ENCODE data around the gene GNG12.

DNA sequence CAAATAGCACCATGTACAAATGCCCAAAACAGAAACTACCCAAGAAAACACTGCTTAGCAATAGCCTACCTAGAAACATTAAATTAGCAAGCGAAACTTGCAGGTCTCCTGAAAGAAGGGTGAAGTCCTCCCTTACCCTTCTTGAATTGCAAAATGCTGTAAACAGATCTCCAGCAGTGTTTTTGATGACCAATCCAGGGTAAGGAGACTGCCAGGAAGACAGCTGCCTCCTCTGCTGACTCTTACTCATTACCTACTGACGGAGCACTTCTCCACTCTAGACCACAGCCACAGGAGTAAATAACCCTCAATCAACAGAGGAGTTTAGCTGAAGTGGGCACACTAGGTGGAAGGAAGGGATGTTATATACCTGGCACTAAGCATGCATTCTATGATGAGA is 180.5 kb downstream of the GNG12 start:
- TF ChIP-seq, protein P1, sequence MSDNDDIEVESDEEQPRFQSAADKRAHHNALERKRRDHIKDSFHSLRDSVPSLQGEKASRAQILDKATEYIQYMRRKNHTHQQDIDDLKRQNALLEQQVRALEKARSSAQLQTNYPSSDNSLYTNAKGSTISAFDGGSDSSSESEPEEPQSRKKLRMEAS (IDR thresholded peaks at IDR 0.05; ENCODE audit: low read depth, low read length), result no peak
- TF ChIP-seq, protein P2, sequence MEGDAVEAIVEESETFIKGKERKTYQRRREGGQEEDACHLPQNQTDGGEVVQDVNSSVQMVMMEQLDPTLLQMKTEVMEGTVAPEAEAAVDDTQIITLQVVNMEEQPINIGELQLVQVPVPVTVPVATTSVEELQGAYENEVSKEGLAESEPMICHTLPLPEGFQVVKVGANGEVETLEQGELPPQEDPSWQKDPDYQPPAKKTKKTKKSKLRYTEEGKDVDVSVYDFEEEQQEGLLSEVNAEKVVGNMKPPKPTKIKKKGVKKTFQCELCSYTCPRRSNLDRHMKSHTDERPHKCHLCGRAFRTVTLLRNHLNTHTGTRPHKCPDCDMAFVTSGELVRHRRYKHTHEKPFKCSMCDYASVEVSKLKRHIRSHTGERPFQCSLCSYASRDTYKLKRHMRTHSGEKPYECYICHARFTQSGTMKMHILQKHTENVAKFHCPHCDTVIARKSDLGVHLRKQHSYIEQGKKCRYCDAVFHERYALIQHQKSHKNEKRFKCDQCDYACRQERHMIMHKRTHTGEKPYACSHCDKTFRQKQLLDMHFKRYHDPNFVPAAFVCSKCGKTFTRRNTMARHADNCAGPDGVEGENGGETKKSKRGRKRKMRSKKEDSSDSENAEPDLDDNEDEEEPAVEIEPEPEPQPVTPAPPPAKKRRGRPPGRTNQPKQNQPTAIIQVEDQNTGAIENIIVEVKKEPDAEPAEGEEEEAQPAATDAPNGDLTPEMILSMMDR (IDR thresholded peaks at IDR 0.05; ENCODE audit: low read depth, low read length), result no peak

Measured in NB4 (cell line).